NCI-H69 (cell line): Measurements from ENCODE around the gene PRDX6.
"Not testable (repeated sequence)": the region's sequence is repeated elsewhere in the genome, so short reads cannot be mapped to it uniquely, and the experiment has no call there.

ENCODE experiments used
- DNase-seq: peaks from one replicate; lab custom pipeline; 2025; lab: John Stamatoyannopoulos, UW

PRDX6 gene

DNA sequence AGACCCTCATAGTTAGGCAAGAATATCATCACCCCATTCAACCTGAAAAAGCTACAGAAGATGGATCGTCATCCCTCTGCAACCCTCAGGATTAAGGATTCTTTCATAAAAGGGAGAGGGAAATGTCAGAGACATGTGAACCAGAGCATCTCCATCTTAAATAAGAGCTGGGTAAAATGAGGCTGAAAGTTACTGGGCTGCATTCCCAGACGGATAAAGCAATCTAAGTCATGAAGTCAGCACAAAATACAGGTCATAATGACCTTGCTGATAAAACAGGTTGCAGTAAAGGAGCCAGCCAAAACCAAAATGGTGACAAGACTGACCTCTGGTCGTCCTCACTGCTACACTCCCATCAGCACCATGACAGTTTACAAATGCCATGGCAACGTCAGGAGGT lies 22.6 kb downstream of the PRDX6 start:
- no peak for DNase-seq

- DNase-seq, result peak; percentile 12
Measured at GRCh38 chr1:173502104-173502503, 25.0 kb downstream of the PRDX6 start.

DNA sequence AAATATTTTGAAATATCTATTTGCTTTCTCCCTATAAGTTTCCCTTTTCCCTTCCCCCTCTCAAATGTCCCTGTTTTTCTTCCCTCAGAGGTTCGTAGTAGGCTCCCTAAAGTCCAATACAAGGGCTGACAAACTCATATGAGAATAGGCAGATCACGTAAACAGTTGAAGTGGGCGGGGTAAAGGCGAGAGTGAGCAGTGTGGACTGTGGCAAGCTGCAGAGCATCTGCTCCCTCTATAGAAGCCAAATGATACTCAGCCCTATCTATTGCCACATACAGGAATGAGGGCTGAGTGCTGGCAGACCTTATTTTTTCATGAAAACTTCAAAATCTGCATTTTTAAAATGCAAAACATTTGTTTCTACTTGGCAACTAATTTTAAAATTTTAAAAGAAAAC lies 26.3 kb downstream of the PRDX6 start:
- peak; percentile 85 for DNase-seq

GRCh38 chr1:173504268-173504667 lies 27.1 kb downstream of the PRDX6 start:
- peak; percentile 95 for DNase-seq

DNA sequence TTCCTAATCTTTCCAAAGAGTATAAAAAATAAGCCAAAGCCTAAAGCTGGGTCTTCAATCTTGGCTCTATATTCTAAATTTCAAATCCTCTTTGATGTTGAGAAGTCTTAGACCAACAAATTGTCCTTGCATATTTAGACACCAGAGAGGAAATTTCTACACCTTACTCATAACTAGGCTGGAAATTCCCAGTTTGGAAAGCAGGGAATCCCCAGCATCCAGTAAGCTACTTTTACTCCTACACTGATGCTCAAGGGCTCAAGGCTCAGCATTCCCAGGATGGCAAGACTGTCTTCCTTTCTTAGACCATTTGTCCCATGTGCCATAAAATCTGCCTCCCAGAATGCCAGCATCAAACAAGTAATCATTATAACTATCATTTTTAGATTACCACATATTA lies 28.3 kb downstream of the PRDX6 start:
- no peak for DNase-seq

GRCh38 chr1:173506437-173506836 lies 29.3 kb downstream of the PRDX6 start:
- peak; percentile 35 for DNase-seq

DNA sequence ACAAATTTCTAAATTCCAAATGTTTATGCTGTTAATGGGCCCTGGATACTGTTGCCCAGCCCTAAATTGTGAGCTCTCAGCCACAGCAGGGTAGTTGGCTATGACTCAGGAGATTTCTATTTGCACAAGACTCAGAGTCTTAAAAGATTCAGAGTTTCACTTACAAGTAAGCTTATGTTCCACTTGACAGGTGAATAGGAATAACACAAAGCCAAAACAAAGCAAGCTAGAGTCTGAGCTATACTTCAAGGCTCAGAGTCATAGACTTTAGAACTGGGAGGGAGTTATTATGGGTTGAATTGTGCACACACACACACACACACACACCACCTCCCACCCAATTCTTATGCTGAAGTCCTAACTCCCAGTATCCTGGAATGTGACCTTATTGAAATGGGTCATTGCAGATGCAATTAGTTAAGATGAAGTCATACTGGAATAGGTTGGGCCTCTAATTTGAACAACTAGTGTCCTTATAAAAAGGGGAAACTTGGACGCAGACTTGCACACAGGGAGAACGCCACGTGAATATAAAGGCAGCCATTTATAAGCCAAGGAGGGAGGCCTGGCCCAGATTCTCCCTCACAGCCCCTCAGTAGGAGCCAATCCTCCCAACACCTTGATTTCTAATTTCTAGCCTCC lies 30.2 kb downstream of the PRDX6 start:
- DNase-seq, result peak; percentile 80

GRCh38 chr1:173507847-173508209 lies 30.7 kb downstream of the PRDX6 start:
- DNase-seq, result peak; percentile 38

DNA sequence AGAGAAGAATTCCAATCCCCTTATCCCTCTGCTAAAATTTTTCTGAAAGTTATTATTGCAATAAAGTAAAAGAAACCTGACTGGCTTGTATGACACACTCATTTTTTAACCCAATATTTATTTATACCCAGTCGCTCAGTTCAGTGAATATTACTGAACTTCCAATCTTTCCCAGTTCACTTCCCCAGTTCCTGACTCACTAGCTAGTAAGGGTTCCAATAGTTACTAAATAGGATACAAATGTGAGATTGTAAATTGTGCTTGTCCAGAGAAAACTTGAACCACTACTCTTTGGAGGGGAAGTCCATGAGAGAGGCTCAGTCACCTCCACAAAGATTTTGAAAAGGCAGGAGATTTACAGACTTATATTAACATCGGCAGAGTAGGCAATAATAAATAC lies 31.4 kb downstream of the PRDX6 start:
- no peak for DNase-seq

DNA sequence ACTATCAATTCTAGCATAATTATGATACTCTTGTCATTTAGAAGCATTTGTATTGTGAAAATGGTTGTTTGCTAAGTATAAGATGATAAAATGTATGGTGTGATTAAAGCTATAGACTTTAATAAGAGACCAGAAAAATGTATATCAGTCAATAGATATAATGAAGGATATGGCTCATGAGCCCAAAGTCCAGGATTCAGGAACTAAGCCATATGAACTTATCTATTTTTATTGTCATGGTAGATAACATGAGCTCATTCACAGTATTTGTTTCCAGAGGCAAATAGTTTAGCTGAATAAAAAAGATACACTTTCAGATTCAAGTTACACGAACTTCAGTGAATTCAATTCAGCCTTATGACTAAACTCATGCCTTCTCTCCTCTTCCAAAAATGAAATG lies 32.7 kb downstream of the PRDX6 start:
- no peak for DNase-seq

DNA sequence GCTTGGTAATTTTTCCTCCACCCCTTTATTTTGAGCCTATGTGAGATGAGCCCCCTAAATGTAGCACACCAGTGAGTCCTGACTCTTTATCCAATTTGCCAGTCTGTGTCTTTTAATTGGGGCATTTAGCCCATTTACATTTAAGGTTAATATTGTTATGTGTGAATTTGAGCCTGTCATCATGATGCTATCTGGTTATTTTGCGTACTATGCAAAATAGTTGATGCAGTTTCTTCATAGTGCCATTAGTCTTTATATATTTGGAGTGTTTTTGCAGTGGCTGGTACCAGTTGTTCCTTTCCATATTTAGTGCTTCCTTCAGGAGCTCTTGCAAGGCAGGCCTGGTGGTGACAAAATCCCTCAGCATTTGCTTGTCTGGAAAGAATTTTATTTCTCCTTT lies 37.4 kb downstream of the PRDX6 start:
- not testable (repeated sequence) for DNase-seq

GRCh38 chr1:173520799-173521198 lies 43.7 kb downstream of the PRDX6 start:
- no peak for DNase-seq

DNA sequence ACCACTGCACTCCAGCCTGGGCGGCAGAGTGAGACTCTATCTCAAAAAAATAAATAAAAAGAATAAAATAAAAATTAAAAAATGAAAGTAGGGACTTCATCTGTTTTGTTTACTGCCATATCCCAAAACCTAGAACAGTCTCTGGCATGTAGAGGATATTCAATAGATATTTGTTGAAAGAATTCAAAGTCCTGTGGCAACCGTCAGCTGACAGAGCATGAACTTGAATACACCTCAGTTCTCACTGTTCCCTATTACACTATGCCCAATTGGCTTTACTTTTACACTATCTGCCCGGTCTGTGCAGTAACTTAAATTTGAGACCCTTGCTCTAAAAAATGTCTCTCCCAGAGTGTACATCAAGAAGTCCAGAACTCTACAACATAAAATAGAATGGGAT lies 46.2 kb downstream of the PRDX6 start:
- DNase-seq, result no peak

DNA sequence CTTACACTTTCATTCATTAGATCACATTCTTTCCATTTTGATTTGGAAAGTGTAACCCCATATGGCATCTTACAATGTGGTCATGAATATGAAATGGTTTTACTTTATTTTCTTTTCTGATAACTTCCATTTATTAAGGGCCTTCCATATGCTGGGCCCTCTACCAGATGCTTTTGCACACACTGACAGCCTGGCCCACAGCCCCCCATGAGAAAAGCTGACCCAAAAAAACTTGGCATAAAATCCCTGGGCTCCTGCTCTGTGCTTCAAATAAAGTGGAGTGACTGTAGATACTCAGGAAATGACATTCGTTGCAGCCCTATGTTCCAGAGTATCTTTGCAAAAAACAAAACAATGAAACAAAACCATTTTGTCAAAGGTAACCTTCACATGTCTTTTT lies 48.8 kb downstream of the PRDX6 start:
- DNase-seq, result no peak

DNA sequence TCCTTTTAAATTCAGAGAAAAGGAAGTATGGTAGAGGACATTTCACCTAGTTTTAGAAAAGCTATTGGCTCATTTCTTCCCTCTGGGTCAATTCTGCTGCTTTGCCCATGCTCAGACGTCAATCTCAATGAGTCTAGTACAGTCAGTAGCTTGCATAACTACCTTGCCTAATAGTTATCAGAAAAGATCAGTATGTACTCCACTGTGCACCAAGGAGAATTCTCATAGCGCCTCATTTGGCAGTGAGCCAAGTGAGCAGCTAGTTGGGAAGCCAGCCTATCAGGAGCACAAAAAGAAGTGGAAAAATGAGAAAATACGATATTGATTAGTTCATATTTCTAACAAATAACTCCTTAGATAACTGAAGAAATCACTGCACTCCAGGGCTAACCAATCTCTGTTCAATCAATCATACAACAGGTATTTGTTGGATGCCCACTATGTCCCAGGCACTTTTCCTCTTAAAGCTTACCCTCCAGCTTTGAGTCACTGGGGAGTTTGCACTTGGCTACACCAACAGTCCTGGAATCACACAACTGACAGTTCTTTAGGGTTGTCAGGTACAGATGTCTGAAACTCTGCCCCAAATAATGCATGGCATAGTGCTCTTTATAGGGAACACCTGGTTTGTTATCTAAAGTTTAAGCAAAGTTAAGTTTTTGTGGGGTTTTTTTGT lies 50.2 kb downstream of the PRDX6 start:
- peak; percentile 47 for DNase-seq

DNA sequence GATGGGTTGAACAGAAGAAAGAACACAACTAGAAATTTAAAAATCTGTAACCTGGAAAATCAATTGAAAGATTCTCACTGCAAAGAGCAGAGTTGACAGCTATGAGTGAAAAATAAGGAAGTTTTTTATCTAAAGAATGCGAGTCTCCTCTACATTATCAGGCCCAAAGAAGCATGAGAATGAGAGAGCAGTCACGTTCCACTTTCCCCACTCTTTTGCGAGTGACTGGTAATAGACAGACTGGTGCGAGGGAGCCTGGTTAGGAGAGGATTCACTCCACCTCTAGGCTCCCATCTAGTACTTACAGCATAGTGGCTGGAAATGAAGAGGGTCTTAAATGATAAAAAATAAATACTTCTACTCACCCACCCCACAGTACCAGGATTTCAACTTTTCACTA lies 52.0 kb downstream of the PRDX6 start:
- DNase-seq, result no peak

DNA sequence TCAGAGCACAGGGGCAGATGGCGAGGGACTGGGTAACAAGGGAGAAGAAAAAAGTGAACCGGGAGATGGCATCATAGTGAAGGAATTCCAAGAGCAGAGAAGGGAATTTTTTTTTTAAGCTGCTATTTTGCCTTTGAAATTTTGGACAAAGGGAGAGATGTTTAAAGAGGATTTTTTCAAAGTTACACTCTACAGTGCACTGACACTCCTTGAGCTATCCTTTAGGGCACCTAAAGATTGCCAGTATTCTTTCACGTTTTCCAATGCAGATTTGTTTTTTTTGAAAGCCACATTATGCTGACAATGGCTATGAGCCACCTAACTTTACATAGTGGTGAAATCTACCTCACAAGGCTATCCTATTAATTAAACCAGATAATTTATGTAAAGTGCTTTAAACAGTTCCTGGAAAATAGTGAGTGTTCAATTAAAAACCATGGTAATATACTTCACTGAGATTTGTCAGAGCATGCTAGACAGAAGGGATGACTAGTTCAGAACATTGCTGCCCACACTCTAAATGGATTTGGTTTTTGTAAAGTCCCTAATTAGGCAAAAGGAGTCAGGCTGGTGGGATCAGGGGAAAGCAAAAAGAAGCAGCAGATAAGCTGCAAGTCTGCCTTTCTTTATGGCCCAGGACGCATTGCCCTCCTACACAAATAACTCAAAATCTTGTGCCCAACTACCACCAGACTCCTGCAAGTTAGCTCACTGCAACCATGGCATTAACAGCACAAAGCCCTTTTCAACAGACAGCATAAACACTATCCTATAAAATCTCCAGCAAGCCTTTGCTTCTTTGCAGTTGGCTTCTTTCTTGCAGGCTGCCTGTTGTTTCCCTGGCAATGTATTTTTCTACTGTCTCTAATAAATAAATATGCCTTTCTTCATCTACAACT lies 53.9 kb downstream of the PRDX6 start:
- DNase-seq, result no peak

DNA sequence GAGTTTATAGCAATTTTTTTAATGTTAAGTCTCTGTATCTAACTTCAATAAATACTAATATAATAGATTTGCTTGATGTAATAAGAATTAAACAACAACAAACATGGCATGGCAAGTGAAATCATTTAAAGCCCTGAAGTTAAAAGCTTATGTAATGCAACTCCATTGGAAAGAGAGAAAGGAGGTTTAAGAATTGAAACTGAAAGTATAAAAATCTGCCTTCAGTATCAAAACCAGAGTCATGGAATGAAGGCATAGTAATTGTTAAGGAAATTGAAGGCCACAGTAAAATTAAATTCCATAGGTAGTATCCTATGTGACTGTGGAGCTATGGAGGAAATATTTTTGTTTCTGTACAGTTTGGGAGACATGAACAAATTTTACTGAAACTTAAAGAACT lies 55.1 kb downstream of the PRDX6 start:
- no peak for DNase-seq

DNA sequence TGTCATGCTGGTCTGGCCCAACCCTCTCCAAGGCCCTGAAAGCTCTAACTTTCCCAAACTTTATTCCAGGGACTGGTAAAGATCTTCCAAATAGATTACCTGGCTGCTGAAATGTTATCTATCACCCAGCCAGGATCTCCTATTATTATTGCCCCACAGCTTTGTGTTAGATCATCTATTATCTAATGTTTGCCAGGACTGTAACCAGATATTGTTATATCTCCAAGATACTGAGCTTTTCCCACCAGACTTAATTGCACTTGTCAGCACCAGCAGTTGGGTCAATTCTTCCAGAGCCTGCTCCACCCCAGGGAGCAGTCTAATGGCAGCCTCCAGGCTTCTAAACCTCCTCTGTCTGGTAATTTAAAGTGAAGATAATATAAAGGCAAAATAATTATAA lies 59.1 kb downstream of the PRDX6 start:
- no peak for DNase-seq
